HG02588 (cell line): ENCODE measurements around the gene MZT2A.
"Not testable (repeated sequence)": the region's sequence is repeated elsewhere in the genome, so short reads cannot be mapped to it uniquely, and the experiment has no call there.

Experiments
- ATAC-seq: cut with Tn5 transposase; IDR thresholded peaks from one replicate; pipeline ENCODE4 v1.9.1; 2021; ENCODE audit warnings: mild to moderate bottlenecking, moderate library complexity; ENCODE audit not compliant: unreplicated experiment

MZT2A gene

GRCh38 chr2:131521524-131521923, 29.3 kb upstream of the MZT2A start:
- ATAC-seq, result not testable (repeated sequence)

- ATAC-seq, result no peak
These were observed 28.3 kb upstream of the MZT2A start for GRCh38 chr2:131520526-131520925.

- not testable (repeated sequence) for ATAC-seq
These were observed 27.8 kb upstream of the MZT2A start for GRCh38 chr2:131519871-131520470.

- ATAC-seq, result no peak
These were observed 27.3 kb upstream of the MZT2A start for GRCh38 chr2:131519466-131519865.

- ATAC-seq, result not testable (repeated sequence)
These were observed 26.3 kb upstream of the MZT2A start for GRCh38 chr2:131518531-131518930.

- not testable (repeated sequence) for ATAC-seq
These were observed 25.7 kb upstream of the MZT2A start for GRCh38 chr2:131517856-131518255.

GRCh38 chr2:131517106-131517831, 25.1 kb upstream of the MZT2A start:
- ATAC-seq, result no peak

- ATAC-seq, result not testable (repeated sequence)
These were observed 24.4 kb upstream of the MZT2A start for GRCh38 chr2:131516621-131517020.

GRCh38 chr2:131516011-131516410, 23.8 kb upstream of the MZT2A start:
- ATAC-seq, result no peak

- not testable (repeated sequence) for ATAC-seq
These were observed 23.0 kb upstream of the MZT2A start for GRCh38 chr2:131515235-131515634.

GRCh38 chr2:131514408-131515166, 22.4 kb upstream of the MZT2A start:
- ATAC-seq, result peak; percentile 80

GRCh38 chr2:131511969-131512870, 20.0 kb upstream of the MZT2A start:
- ATAC-seq, result not testable (repeated sequence)

- ATAC-seq, result not testable (repeated sequence)
These were observed 19.2 kb upstream of the MZT2A start for GRCh38 chr2:131511291-131511968.

- no peak for ATAC-seq
These were observed 17.4 kb upstream of the MZT2A start for GRCh38 chr2:131509615-131510014.

GRCh38 chr2:131504082-131504750, 12.0 kb upstream of the MZT2A start:
- ATAC-seq, result not testable (repeated sequence)

GRCh38 chr2:131503587-131503986, 11.4 kb upstream of the MZT2A start:
- not testable (repeated sequence) for ATAC-seq

GRCh38 chr2:131498321-131498973, 6.2 kb upstream of the MZT2A start:
- peak; percentile 98 for ATAC-seq

GRCh38 chr2:131495506-131495905, 3.3 kb upstream of the MZT2A start:
- not testable (repeated sequence) for ATAC-seq
